A204.1 (cell line): ENCODE results near the gene CDH20.

ENCODE experiments used
- FAIRE-seq: peaks from 2 replicates; lab custom pipeline; 2012; peaks lifted over from hg19 to GRCh38; lab: Jason Lieb, UNC

Gene CDH20

DNA sequence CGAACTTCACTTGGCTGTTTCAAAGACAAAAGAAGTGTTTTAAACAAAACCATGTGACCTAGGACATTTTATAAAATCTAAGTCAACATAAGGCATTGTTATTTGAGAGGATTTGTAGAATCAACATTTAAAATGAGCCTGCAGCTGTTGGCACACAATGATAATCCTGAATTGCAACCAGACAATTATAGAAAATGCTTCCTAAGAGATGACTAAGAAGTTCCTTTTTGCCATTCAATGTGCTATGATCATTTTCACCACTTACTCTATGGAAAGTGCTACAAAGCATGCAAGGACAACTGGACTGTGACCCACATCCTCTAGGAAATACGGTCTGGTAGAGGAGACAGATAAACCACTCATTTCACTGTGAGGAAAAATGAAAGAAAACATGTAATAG, 246.4 kb downstream of the CDH20 start:
- FAIRE-seq: no peak

DNA sequence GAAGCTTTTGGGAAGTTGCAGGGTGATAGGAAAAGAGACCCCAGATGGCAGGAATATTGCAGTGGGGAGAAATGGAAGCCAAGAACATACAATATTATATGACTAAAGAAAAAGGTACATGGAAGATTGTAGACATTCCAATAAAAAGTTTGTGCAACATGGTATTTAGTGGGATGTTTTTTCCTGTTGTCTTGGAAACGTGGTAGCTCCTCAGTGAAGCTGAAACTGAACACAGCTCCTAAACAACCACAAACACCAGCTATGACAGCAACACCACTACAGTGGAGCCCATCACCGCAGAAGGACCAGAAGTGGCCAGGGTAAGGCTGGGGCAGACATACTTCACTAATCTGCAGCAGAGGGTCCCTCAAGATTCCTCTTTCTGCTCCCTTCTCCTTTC, 246.8 kb downstream of the CDH20 start:
- no peak for FAIRE-seq

DNA sequence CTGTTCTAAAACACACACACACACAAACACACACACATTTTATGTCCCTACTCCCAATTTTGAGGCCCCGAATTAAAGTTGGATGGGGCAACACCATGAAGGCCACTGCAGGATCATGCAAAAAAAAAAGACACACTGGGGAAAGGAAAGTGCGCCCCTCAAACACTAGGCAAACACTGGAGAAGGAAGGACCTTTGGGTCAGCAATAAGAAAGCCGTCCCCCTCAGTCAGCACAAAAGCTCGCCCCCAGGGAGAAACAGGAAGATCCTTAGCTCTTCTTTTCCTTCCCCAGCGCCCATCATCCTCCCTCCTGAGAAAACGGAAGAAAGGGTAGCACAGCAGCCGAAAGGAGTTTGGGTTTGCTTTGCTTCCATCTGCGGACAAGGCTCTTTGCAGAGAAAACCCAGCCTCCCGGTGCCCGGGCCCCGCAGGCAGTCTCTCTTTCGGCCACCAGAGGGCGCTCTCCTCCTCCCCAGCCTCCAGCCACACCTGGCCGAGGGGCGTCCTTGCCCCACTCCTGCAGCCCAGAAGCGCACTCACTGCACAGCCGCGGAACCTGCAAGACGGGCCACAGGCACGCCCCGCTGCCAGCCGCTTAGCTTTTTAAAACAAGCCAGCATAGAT, 248.5 kb downstream of the CDH20 start:
- no peak for FAIRE-seq

DNA sequence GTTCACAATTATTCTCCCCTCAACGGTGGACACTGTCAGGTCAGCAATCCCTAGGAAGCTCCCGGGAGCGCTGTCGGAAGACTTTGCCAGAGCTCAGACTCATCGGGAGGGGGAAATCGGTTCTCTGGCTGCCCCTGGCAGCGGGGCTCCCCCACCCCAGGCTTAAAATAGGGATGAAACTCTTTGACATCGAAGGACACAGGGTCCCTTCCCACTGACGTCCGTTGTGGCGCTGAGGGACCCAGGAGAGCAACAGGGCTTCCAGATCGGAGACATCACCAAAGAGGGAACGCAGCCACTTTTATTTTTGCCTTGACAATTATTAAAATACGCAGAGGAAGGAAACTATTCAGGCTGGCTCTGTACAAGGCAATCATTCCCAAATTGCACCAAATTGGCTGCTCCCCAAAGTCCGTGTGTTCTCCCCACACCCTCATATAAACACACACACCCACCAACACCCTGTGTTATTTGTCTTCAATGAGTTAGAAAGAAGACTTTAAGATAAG, 249.0 kb downstream of the CDH20 start:
- FAIRE-seq: no peak

DNA sequence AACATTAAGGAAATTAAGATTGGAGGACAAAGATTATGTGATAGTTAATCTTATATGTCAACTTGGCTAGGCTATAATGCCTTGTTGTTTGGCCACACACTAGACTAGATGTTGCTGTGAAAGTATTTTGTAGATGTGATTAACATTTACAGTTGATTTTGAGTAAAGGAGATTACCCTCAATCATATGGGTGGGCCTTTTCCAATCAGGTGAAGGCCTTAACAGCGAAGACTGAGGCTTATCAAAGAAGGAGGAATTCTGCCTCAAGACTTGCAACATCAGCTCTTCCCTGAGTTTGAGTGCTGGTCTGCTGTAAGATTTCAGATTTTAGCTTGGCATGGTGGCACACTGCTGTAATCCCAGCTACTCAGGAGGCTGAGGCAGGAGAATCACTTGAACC, 250.3 kb downstream of the CDH20 start:
- FAIRE-seq: no peak

DNA sequence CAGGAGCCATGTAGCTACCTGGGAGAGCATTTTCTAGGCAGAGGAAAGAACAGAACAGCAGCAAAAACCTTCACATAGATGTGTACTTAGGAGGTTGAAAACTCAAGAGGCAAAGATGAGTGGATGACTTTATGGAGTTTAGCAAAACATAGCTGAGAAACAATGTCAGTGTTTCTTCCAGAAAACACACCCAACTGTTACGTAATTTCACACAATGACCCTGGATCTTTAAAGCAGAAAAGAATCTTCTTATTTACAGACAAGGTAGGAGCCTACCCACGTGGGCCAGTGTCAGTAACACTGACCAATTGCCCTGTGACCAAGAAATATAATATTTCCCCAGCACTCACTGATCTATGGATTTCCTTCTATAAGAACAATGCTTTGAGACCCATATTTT, 254.6 kb downstream of the CDH20 start:
- no peak for FAIRE-seq

DNA sequence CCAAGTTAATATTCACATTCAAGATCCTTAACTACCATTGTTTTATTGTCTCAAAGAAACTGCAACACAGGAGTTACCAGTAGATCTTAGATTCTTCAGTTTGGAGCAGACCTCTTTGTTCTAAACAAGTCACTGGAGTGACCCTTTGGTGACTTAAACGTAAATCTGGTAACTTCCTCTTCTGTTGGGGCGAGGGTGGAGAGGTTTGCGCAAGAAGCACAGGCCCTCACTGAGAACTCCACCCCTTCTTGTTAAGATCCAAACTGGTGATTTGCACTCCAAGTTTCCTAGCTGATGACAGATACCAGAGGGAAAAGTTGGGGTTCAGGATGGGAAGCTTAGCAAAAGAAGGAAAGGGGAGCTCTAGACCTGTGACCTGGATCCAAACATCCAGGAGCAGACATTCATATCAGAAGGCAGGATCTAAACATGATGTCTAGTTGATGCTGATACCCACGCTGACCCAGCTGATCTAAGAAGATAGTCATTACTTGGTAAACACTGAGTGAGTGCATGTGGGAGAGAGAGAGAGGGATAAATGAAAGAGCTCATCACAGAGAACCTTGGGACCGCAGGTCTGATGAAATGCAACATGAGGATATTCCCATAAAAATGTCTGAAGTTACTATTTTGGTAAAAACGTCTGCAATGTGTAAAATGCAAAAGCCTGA, 256.0 kb downstream of the CDH20 start:
- FAIRE-seq: no peak

DNA sequence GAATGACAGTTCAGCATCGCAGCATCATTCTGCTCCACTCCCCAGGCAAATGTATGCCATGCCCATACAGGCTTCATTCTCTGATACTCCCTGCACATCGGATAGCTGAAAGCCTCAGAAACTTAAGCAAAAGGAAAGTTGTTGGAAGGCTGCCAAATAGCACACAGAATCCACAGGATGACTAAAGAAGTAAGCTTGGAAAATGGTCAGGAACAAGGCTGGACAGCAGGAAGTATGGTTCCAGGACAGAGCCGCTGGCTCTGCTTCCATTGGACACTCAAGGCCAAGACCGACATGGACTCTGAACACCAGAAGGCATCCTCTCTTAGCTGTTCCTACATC, 256.5 kb downstream of the CDH20 start:
- no peak for FAIRE-seq

DNA sequence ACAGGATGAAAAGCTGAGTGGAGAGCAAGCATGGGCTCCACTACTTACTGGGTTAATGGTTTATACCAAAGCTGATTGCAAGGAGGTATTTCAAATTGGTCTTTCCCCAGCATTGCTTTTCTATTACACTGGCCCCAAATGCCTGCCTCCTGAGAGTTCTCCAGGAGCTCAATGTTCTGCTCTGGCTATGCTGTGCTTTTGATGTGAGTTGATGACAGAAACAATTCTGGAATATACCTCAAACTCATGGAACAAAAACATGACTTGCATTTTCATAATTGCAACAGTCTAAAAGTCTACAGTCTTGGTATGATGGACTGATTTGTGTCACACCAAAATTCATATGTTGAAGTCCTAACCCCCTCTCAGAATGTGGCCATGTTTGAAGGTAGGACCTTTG, 258.0 kb downstream of the CDH20 start:
- FAIRE-seq: no peak

DNA sequence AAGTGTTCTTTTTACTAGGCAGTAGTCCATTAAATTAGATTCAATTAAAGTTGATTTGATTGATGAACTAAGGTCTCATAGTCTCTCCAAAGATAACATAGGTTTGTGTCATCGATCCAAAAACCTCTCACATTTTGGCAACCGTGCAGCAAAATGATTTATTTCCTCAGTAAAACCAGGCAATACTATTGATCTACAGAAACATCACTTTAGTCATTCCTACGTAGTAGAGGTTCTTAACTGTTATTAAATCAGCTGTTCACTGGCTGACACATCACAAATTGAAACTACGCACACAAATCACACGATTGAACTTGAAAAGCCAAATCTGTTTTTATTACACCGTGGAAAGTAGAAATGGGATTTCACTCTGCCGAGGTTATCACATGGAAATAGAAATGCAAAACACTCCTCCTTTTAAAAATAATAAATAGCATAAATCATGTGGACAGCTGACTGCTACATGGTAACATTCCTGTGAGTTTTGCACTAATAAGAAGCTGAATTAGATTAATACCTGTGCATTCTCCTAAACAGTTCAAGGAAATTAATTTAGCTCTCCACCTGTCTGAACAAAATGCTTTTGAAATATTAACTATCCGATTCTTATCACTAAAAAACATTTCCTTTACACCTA, 262.5 kb downstream of the CDH20 start:
- no peak for FAIRE-seq

DNA sequence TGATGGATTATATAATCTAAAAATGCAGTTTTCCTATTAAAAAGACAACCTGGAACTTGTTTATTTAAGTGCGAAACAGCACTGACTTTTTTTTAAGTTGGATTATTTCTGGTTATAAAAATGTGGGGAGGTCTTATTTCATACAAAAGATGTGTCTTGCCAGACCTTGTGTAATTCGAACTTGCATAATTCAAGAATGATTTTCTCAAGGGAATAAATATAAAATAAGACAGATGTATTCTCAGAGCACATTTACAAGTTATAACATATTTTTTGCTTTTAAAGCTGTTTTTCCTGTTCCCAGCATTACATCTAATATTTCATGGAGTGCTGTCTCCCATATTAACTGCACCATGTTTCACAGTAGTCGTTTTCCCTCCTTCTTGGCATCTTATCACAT, 263.1 kb downstream of the CDH20 start:
- FAIRE-seq: no peak

DNA sequence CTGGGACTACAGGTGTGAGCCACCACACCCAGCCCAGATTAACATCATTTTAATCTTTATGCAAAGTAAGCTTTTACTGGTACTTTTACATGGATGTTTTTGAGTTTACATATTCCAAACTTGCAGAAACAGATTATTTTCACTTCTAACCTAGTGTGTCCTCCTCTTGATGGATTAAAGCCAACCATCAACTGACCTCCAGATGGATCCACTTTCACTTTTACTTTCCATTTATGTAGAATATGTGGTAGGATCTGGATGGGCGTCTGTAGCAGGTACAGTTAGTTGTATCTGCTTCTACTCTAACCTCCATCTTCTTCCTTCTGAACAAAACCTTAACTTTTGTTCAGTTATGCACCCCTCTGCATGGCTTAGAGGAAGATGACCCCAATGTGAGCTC, 264.1 kb downstream of the CDH20 start:
- no peak for FAIRE-seq

DNA sequence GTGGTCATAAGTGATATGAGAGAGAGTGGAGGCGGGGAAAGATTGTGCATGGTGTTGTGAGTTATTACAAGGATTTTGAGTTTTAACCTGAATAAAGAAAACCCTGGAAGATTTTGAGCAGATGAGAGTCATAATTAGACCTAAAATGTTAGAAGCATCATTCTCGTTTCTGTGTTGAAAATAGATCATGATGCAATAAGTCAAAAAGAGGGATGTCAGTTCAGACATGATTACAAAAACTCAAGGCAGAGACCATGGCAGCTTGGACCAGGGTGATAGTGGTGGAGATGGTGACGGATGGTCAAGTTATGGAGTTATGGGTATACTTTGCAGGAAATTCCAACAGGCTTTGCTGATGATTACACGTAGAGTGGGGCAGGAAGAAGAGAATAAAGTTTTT, 267.2 kb downstream of the CDH20 start:
- no peak for FAIRE-seq

DNA sequence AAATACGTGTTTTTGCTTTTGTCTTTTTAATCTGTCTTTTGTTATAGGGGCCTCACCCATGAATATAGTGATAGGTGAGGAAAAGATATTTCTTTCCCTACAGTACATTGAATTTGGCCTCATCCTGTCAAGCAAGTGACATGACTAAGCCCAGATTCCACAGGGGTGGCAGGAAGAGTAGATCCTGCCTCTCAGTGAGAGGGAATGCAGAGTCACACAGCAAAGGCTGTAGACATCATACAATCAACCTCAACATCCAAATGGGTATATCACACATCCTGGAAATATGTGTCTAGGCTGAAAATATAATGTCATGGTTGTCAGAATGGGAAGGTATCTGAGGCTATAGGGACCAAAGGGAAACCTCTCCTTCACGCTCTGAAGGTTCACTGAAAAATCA, 269.6 kb downstream of the CDH20 start:
- FAIRE-seq: no peak
